NCI-H524 (cell line): ENCODE results near the gene MRPL36.

Source experiments
- DNase-seq, 2 experiments: peaks; one replicate each; lab custom pipeline; 2025; lab: John Stamatoyannopoulos, UW

The MRPL36 gene

GRCh38 chr5:1749346-1750124 is 50.1 kb downstream of the MRPL36 start:
- DNase-seq: no peak

GRCh38 chr5:1748845-1749244 is 50.8 kb downstream of the MRPL36 start:
- DNase-seq: no peak
